ENCODE measurements around the gene HADH. TPM values are rescaled to one million over a fixed set of nuclear protein-coding genes. Genes with fewer than 3 reads are reported as not detected.
"Not testable (repeated sequence)": the region's sequence is repeated elsewhere in the genome, so short reads cannot be mapped to it uniquely, and the experiment has no call there.

Gene HADH
- total and polyA plus RNA-seq, 5 donors from 2014 or later, result 11.6 to 37.3 (median 31.9) TPM

GRCh38 chr4:107967921-107968320 is 21.8 kb upstream of the HADH start:
- not testable (repeated sequence) for H3K27me3 Mint-ChIP-seq; ATAC-seq (ENCODE audit: low read depth in 2 of 2); H3K27me3 ChIP-seq (ENCODE audit: control insufficient read depth, insufficient read depth, low read length); H3K9me3 ChIP-seq (ENCODE audit: control insufficient read depth in 2 of 2, low read length in 2 of 2); DNase-seq; H3K36me3 ChIP-seq (ENCODE audit: control insufficient read depth, insufficient read depth, low read length); H3K27ac ChIP-seq (ENCODE audit: insufficient read depth, low read length, poor library complexity, severe bottlenecking); H3K36me3 Mint-ChIP-seq; H3K4me1 ChIP-seq (ENCODE audit: control insufficient read depth, insufficient read depth, low read length, poor library complexity, severe bottlenecking); H3K9me3 Mint-ChIP-seq; H3K4me1 Mint-ChIP-seq; H3K4me3 ChIP-seq (ENCODE audit: low read depth, low read length); H3K27ac Mint-ChIP-seq; H3K4me3 Mint-ChIP-seq

- peaks cover 0 to 4% (median 0%) of the 10 kb centered on the region in 7 donors for H3K9me3 Mint-ChIP-seq
- H3K4me3 ChIP-seq (ENCODE audit: low read depth, low read length), result no peak overlapping the region
- H3K4me3 Mint-ChIP-seq, result peak overlapping the region in 1 of 4 donors; percentile 2
- no peak overlapping the region for H3K27ac Mint-ChIP-seq
- H3K27ac ChIP-seq (ENCODE audit: insufficient read depth, low read length, poor library complexity, severe bottlenecking), result no peak overlapping the region
- H3K9me3 ChIP-seq (ENCODE audit: control insufficient read depth in 2 of 2, low read length in 2 of 2), result no peaks in the 10 kb centered on the region
- H3K36me3 Mint-ChIP-seq, result no peaks in the 10 kb centered on the region
- no peaks in the 10 kb centered on the region for H3K27me3 ChIP-seq (ENCODE audit: control insufficient read depth, insufficient read depth, low read length)
- H3K27me3 Mint-ChIP-seq, result no peaks in the 10 kb centered on the region
- H3K4me1 ChIP-seq (ENCODE audit: control insufficient read depth, insufficient read depth, low read length, poor library complexity, severe bottlenecking), result no peaks in the 10 kb centered on the region
- H3K4me1 Mint-ChIP-seq, result peaks cover 0 to 7% (median 0%) of the 10 kb centered on the region in 4 donors
- ATAC-seq (ENCODE audit: low read depth in 2 of 2) (no peak), DNase-seq (no peak)
- no peaks in the 10 kb centered on the region for H3K36me3 ChIP-seq (ENCODE audit: control insufficient read depth, insufficient read depth, low read length)
These were observed 19.5 kb upstream of the HADH start for GRCh38 chr4:107970063-107970798.

GRCh38 chr4:107972605-107973004 is 17.1 kb upstream of the HADH start:
- H3K9me3 Mint-ChIP-seq, result peaks cover 0 to 3% (median 0%) of the 10 kb centered on the region in 7 donors
- no peaks in the 10 kb centered on the region for H3K27me3 Mint-ChIP-seq
- Histone ChIP-seq H3K4me3 (ENCODE audit: low read depth, low read length) (no peak overlapping the region), H3K27ac (ENCODE audit: insufficient read depth, low read length, poor library complexity, severe bottlenecking) (no peak overlapping the region), H3K9me3 (ENCODE audit: control insufficient read depth in 2 of 2, low read length in 2 of 2) (no peaks in the 10 kb centered on the region), H3K27me3 (ENCODE audit: control insufficient read depth, insufficient read depth, low read length) (no peaks in the 10 kb centered on the region), H3K4me1 (ENCODE audit: control insufficient read depth, insufficient read depth, low read length, poor library complexity, severe bottlenecking) (no peaks in the 10 kb centered on the region), H3K36me3 (ENCODE audit: control insufficient read depth, insufficient read depth, low read length) (no peaks in the 10 kb centered on the region)
- H3K27ac Mint-ChIP-seq, result no peak overlapping the region
- no peak overlapping the region for H3K4me3 Mint-ChIP-seq
- peaks cover 0 to 7% (median 0%) of the 10 kb centered on the region in 4 donors for H3K4me1 Mint-ChIP-seq
- H3K36me3 Mint-ChIP-seq, result no peaks in the 10 kb centered on the region
- DNase-seq (no peak), ATAC-seq (ENCODE audit: low read depth in 2 of 2) (no peak)

- no peak for DNase-seq
- Histone ChIP-seq H3K36me3 (ENCODE audit: control insufficient read depth, insufficient read depth, low read length) (no peaks in the 10 kb centered on the region), H3K27ac (ENCODE audit: insufficient read depth, low read length, poor library complexity, severe bottlenecking) (no peak overlapping the region), H3K4me3 (ENCODE audit: low read depth, low read length) (no peak overlapping the region), H3K27me3 (ENCODE audit: control insufficient read depth, insufficient read depth, low read length) (no peaks in the 10 kb centered on the region), H3K4me1 (ENCODE audit: control insufficient read depth, insufficient read depth, low read length, poor library complexity, severe bottlenecking) (no peaks in the 10 kb centered on the region), H3K9me3 (ENCODE audit: control insufficient read depth in 2 of 2, low read length in 2 of 2) (no peaks in the 10 kb centered on the region)
- H3K27me3 Mint-ChIP-seq, result no peaks in the 10 kb centered on the region
- no peak overlapping the region for H3K4me3 Mint-ChIP-seq
- H3K4me1 Mint-ChIP-seq, result peaks cover 0 to 10% (median 0%) of the 10 kb centered on the region in 4 donors
- no peak for ATAC-seq (ENCODE audit: low read depth in 2 of 2)
- H3K27ac Mint-ChIP-seq, result no peak overlapping the region
- peaks cover 0 to 3% (median 0%) of the 10 kb centered on the region in 7 donors for H3K9me3 Mint-ChIP-seq
- no peaks in the 10 kb centered on the region for H3K36me3 Mint-ChIP-seq
These were observed 15.2 kb upstream of the HADH start for GRCh38 chr4:107974523-107974922.

- H3K4me3 Mint-ChIP-seq, result no peak overlapping the region
- no peaks in the 10 kb centered on the region for H3K36me3 Mint-ChIP-seq
- H3K9me3 ChIP-seq (ENCODE audit: control insufficient read depth in 2 of 2, low read length in 2 of 2), result peaks cover 5 to 6% of the 10 kb centered on the region in 2 experiments
- no peaks in the 10 kb centered on the region for H3K27me3 ChIP-seq (ENCODE audit: control insufficient read depth, insufficient read depth, low read length)
- no peak overlapping the region for H3K27ac Mint-ChIP-seq
- H3K9me3 Mint-ChIP-seq, result peaks cover 0 to 3% (median 0%) of the 10 kb centered on the region in 7 donors
- ATAC-seq (ENCODE audit: low read depth in 2 of 2), result no peak
- no peaks in the 10 kb centered on the region for H3K27me3 Mint-ChIP-seq
- DNase-seq, result no peak
- H3K4me3 ChIP-seq (ENCODE audit: low read depth, low read length), result no peak overlapping the region
- H3K4me1 ChIP-seq (ENCODE audit: control insufficient read depth, insufficient read depth, low read length, poor library complexity, severe bottlenecking), result no peaks in the 10 kb centered on the region
- no peaks in the 10 kb centered on the region for H3K36me3 ChIP-seq (ENCODE audit: control insufficient read depth, insufficient read depth, low read length)
- peaks cover 0 to 15% (median 3%) of the 10 kb centered on the region in 4 donors for H3K4me1 Mint-ChIP-seq
- H3K27ac ChIP-seq (ENCODE audit: insufficient read depth, low read length, poor library complexity, severe bottlenecking), result no peak overlapping the region
These were observed 12.2 kb upstream of the HADH start for GRCh38 chr4:107977482-107977881.

GRCh38 chr4:107977966-107978705 is 11.6 kb upstream of the HADH start:
- no peak overlapping the region for H3K4me3 Mint-ChIP-seq
- Histone ChIP-seq H3K27ac (ENCODE audit: insufficient read depth, low read length, poor library complexity, severe bottlenecking) (no peak overlapping the region), H3K27me3 (ENCODE audit: control insufficient read depth, insufficient read depth, low read length) (no peaks in the 10 kb centered on the region), H3K4me1 (ENCODE audit: control insufficient read depth, insufficient read depth, low read length, poor library complexity, severe bottlenecking) (no peaks in the 10 kb centered on the region), H3K4me3 (ENCODE audit: low read depth, low read length) (no peak overlapping the region), H3K36me3 (ENCODE audit: control insufficient read depth, insufficient read depth, low read length) (no peaks in the 10 kb centered on the region), H3K9me3 (ENCODE audit: control insufficient read depth in 2 of 2, low read length in 2 of 2) (peaks cover 5 to 6% of the 10 kb centered on the region in 2 experiments)
- ATAC-seq (ENCODE audit: low read depth in 2 of 2) (no peak), DNase-seq (no peak)
- no peaks in the 10 kb centered on the region for H3K36me3 Mint-ChIP-seq
- H3K4me1 Mint-ChIP-seq, result peaks cover 0 to 15% (median 3%) of the 10 kb centered on the region in 4 donors
- no peaks in the 10 kb centered on the region for H3K27me3 Mint-ChIP-seq
- H3K27ac Mint-ChIP-seq, result no peak overlapping the region
- peaks cover 0 to 3% (median 0%) of the 10 kb centered on the region in 7 donors for H3K9me3 Mint-ChIP-seq

GRCh38 chr4:107978716-107979451 is 10.8 kb upstream of the HADH start:
- no peak overlapping the region for H3K27ac ChIP-seq (ENCODE audit: insufficient read depth, low read length, poor library complexity, severe bottlenecking)
- no peak for ATAC-seq (ENCODE audit: low read depth in 2 of 2)
- H3K9me3 ChIP-seq (ENCODE audit: control insufficient read depth in 2 of 2, low read length in 2 of 2), result peaks cover 5 to 6% of the 10 kb centered on the region in 2 experiments
- H3K4me1 ChIP-seq (ENCODE audit: control insufficient read depth, insufficient read depth, low read length, poor library complexity, severe bottlenecking), result no peaks in the 10 kb centered on the region
- Mint-ChIP-seq H3K9me3 (peaks cover 0 to 3% (median 0%) of the 10 kb centered on the region in 7 donors), H3K27ac (no peak overlapping the region), H3K4me1 (peaks cover 0 to 15% (median 3%) of the 10 kb centered on the region in 4 donors), H3K36me3 (no peaks in the 10 kb centered on the region), H3K27me3 (no peaks in the 10 kb centered on the region), H3K4me3 (no peak overlapping the region)
- no peaks in the 10 kb centered on the region for H3K27me3 ChIP-seq (ENCODE audit: control insufficient read depth, insufficient read depth, low read length)
- H3K36me3 ChIP-seq (ENCODE audit: control insufficient read depth, insufficient read depth, low read length), result no peaks in the 10 kb centered on the region
- DNase-seq, result no peak
- H3K4me3 ChIP-seq (ENCODE audit: low read depth, low read length), result no peak overlapping the region

Data from CD4-positive, CD25-positive, alpha-beta regulatory T cell (primary cell).